Colonic mucosa (tissue), 4 donors: ENCODE data around the gene RPL18A. TPM values are rescaled to one million over a fixed set of nuclear protein-coding genes. Genes with fewer than 3 reads are reported as not detected.

Experiments used
- DNase-seq: peaks from one replicate; pipeline ENCODE4 v3.0.0-alpha.2; 2020
- H3K27ac ChIP-seq: fragments of 200-600 bp; one replicate; pipeline ENCODE4 v1.8.0; 2021
- H3K27me3 ChIP-seq: fragments of 200-600 bp; one replicate; pipeline ENCODE4 v1.8.0; 2021
- H3K36me3 ChIP-seq: fragments of 200-600 bp; one replicate; pipeline ENCODE4 v1.8.0; 2021
- H3K4me1 ChIP-seq: fragments of 200-600 bp; one replicate; pipeline ENCODE4 v1.8.0; 2021; ENCODE audit warnings: mild to moderate bottlenecking
- H3K4me3 ChIP-seq: fragments of 200-600 bp; one replicate; pipeline ENCODE4 v1.8.0; 2021
- H3K9ac ChIP-seq, 2 donors: one replicate each; pipeline ENCODE4 v1.7.0; 2013; ENCODE audit warnings: control low read depth in 2 of 2, low read depth in 2 of 2, low read length in 2 of 2
- H3K9me3 ChIP-seq: fragments of 200-600 bp; one replicate; pipeline ENCODE4 v1.8.0; 2021
- intact Hi-C: fragments of 100-400 bp; cut with DNase I; formaldehyde crosslinking; loops from one replicate; pipeline ENCODE4 v1.14.1; 2022
- total RNA-seq, 2 donors: library from RNA; stranded (reverse); fragmentation: NEBNext Ultra II Directional in 1 of 2; extraction: Animal tissue kit (Norgen Biotek cat#: 25700) in 1 of 2; gene quantifications; one replicate each; pipeline ENCODE4 v1.2.1, GENCODE V29; 2021
- TF ChIP-seq, protein P1 (sequence below): fragments of 200-600 bp; IDR thresholded peaks from one replicate; pipeline ENCODE4 v1.8.0; 2022; ENCODE audit warnings: antibody characterized with exemption, mild to moderate bottlenecking
- donor health status: healthy.
- donor health status: DM: no; HTN: no; CAD: no.
- donor health status: DM: no; HTN: no; CAD: no.

RPL18A gene
- total RNA-seq, 2 donors from 2014 or later = 1,592 to 1,923 TPM

DNA sequence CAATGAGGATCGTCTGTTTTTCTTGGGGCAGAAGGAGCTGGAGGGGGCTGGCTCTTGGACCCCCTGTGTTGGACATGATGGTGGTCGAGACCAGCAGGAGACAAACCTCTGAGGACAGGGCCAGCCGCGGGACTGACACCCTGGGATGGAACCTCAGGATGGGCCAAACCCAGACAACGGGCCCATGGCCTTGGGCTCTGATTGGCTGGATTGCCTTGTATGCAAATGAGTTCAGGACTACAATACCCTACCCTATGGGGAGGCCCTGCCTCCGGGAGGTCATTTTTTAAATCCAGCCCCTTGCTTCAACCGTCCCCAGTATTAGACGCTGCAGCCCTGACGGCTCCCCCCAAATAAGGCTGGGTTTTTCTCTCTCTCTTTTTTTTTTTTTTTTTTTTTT, 34.1 kb downstream of the RPL18A start:
- TF ChIP-seq, protein P1, sequence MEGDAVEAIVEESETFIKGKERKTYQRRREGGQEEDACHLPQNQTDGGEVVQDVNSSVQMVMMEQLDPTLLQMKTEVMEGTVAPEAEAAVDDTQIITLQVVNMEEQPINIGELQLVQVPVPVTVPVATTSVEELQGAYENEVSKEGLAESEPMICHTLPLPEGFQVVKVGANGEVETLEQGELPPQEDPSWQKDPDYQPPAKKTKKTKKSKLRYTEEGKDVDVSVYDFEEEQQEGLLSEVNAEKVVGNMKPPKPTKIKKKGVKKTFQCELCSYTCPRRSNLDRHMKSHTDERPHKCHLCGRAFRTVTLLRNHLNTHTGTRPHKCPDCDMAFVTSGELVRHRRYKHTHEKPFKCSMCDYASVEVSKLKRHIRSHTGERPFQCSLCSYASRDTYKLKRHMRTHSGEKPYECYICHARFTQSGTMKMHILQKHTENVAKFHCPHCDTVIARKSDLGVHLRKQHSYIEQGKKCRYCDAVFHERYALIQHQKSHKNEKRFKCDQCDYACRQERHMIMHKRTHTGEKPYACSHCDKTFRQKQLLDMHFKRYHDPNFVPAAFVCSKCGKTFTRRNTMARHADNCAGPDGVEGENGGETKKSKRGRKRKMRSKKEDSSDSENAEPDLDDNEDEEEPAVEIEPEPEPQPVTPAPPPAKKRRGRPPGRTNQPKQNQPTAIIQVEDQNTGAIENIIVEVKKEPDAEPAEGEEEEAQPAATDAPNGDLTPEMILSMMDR = no peak
- Histone ChIP-seq H3K4me3 (no peak overlapping the region), H3K9me3 (no peaks in the 10 kb centered on the region), H3K4me1 (no peaks in the 10 kb centered on the region), H3K27me3 (no peaks in the 10 kb centered on the region), H3K27ac (no peak overlapping the region), H3K9ac (no peak overlapping the region), H3K36me3 (no peaks in the 10 kb centered on the region)
- intact Hi-C loops = no loop called here
- DNase-seq = no peak

DNA sequence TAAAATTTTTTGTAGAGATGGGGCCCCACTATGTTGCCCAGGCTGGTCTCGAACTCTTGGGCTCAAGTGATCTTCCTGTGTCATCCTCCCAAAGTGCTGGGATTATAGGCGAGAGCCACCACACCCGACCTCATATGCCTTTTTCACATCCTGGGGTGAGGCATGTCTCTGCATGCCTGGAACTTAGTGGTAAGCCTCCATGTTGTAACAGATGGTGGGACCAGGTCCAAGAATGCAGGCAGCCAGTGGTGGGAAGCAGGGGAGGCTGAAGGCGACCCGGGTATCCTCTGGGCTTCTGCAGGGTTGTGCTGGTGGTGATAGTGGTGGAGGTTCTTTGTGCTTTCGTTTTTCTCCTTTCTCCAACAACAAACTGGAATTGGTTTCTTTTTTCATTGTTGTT, 43.0 kb downstream of the RPL18A start:
- Histone ChIP-seq H3K4me3 (no peak overlapping the region), H3K4me1 (no peaks in the 10 kb centered on the region), H3K36me3 (no peaks in the 10 kb centered on the region), H3K9me3 (no peaks in the 10 kb centered on the region), H3K27ac (no peak overlapping the region), H3K9ac (no peak overlapping the region), H3K27me3 (no peaks in the 10 kb centered on the region)
- intact Hi-C loops = no loop called here
- TF ChIP-seq, protein P1 = no peak
- no peak for DNase-seq

DNA sequence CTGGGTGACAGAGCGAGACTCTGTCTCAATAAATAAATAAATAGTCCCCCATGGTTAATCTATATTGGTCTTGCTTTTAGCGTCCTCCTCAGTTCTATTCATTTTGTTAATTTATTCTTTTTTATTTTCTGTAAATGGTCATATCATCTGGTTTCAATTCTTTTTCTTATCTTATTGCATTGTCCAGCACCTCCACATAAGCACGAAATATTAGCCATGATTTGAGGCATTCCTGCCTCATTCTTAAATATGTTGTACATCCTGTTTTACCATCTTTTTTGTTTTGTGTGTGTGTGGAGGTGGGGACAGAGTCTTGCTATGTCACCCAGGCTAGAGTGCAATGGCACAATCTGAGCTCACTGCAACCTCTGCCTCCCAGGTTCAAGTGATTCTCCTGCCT, 48.5 kb downstream of the RPL18A start:
- Histone ChIP-seq H3K27me3 (no peaks in the 10 kb centered on the region), H3K4me3 (no peak overlapping the region), H3K4me1 (no peaks in the 10 kb centered on the region), H3K36me3 (no peaks in the 10 kb centered on the region), H3K27ac (no peak overlapping the region), H3K9ac (no peak overlapping the region), H3K9me3 (no peaks in the 10 kb centered on the region)
- intact Hi-C loops = no loop called here
- DNase-seq = no peak
- TF ChIP-seq, protein P1 = no peak

DNA sequence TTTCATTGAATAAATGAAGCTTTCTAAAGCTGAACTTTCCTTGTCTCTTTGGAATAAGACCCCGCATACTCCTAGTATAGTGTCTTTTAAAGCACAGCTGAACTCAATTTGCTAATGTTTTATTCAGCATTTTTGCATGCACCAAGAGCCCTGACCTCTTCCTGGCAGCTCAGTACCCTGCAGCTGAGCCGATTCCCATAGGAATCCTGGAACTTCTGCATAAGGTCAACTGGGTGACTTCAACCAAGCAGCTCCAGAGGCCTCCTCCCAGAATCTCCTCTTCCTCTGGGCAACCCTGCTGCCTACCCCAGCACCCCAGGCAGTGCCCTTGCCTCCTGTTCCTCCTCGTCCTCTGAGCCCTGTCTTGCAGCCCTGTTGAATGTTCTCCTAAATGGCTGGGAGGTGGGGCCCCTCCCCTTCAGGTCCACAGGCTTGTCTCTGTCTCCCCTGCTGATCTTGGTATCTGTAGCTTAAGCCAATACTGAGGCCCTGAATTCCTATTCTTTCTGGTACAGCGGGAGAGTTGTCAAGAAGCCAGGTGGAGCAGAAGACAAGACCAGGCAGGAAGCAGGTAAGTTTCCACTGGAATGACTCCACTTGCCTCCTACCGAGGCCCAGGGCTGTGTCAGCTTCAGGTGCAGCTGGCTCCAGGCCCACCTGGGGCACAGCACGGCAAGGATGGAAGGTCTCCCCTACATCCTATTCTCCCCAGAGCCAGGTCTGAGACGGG, 49.5 kb downstream of the RPL18A start:
- Histone ChIP-seq H3K36me3 (no peaks in the 10 kb centered on the region), H3K27me3 (no peaks in the 10 kb centered on the region), H3K9me3 (no peaks in the 10 kb centered on the region), H3K27ac (no peak overlapping the region), H3K9ac (no peak overlapping the region), H3K4me1 (no peaks in the 10 kb centered on the region), H3K4me3 (no peak overlapping the region)
- intact Hi-C loops = no loop called here
- TF ChIP-seq, protein P1 = no peak
- no peak for DNase-seq

DNA sequence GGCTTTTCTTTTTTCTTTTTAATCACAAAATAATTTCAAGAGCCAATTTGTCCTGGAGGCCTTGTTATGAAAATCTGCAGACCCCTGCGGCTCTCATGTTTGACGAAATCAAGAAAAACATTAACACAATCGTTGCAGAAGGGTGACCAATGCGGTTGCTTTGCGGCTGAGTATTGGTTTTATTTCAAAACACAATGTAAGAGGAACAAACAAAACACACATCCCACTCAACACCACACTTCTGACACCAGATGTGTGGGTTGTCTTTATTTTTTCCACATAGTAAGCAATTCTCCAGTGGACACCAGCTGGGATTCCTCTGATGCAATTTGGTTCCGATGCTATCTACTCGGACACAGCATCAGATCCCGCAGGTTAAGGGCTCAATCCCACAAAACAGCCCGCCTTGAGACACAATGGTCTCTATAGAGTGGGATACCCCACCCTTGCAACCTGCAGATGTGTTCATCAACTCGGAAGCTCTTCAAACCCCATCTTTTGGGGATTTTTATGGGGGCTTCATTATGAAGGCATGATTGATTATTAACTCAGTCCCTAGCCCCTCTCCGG, 51.2 kb downstream of the RPL18A start:
- intact Hi-C loops = no loop called here
- H3K27me3 ChIP-seq = no peaks in the 10 kb centered on the region
- no peaks in the 10 kb centered on the region for H3K4me1 ChIP-seq
- DNase-seq = no peak
- H3K9me3 ChIP-seq = no peaks in the 10 kb centered on the region
- no peaks in the 10 kb centered on the region for H3K36me3 ChIP-seq
- H3K4me3 ChIP-seq = no peak overlapping the region
- TF ChIP-seq, protein P1 = no peak
- no peak overlapping the region for H3K9ac ChIP-seq
- H3K27ac ChIP-seq = no peak overlapping the region

Other genes with a start within 250 kb of the RPL18A start
- under 1 TPM; 0.29 to 0.62 TPM for gene UNC13A, start 171.6 kb upstream of the RPL18A start, total RNA-seq
- gene MAP1S, start 140.4 kb upstream of the RPL18A start, total RNA-seq = 10 to 100 TPM; 48.1 to 57.1 TPM
- gene FCHO1, start 108.4 kb upstream of the RPL18A start, total RNA-seq = 1 to 10 TPM; 3.9 to 9.2 TPM
- 100 to 1,000 TPM; 108 to 132 TPM for gene B3GNT3, start 64.8 kb upstream of the RPL18A start, total RNA-seq
- gene INSL3, start 38.4 kb upstream of the RPL18A start, total RNA-seq = not detected
- 1 to 10 TPM; 3.1 to 4.0 TPM for gene JAK3, start 11.9 kb upstream of the RPL18A start, total RNA-seq
- gene SLC5A5, start 12.0 kb downstream of the RPL18A start, total RNA-seq = not detected
- 100 to 1,000 TPM in 1 of 2 donors, 10 to 100 TPM in 1; 45.2 to 122 TPM for gene CCDC124, start 73.1 kb downstream of the RPL18A start, total RNA-seq
- not detected for gene KCNN1, start 107.2 kb downstream of the RPL18A start, total RNA-seq
- 10 to 100 TPM; 15.8 to 16.4 TPM for gene ARRDC2, start 148.3 kb downstream of the RPL18A start, total RNA-seq
- gene IL12RB1, start 227.0 kb downstream of the RPL18A start, total RNA-seq = 1 to 10 TPM in 1 of 2 donors, under 1 TPM in 1; 0.53 to 1.1 TPM
- 10 to 100 TPM; 24.3 to 30.9 TPM for gene MAST3, start 237.9 kb downstream of the RPL18A start, total RNA-seq